Naive thymus-derived CD8-positive, alpha-beta T cell (primary cell): ENCODE results near the gene TIMM23. TPM values are rescaled to one million over a fixed set of nuclear protein-coding genes. Genes with fewer than 3 reads are reported as not detected.

Source experiments
- ATAC-seq, 2 donors: fragments of 150-1000 bp; cut with Tn5 transposase in 1 of 2; sonication (Bioruptor Pico), chemical (Tn5 transposase) in 1 of 2; 1 replicate in 1 of 2; 2 replicates in 1 of 2; pipeline ENCODE4 v1.10.0; 2021; ENCODE audit warnings: mild to moderate bottlenecking in 2 of 2, moderate library complexity in 2 of 2
- POLR2A ChIA-PET: fragments of 350-600 bp; sonication (Branson Sonifier 250); formaldehyde crosslinking; loops from one replicate; lab custom pipeline; 2021; ENCODE audit warnings: antibody characterized with exemption; lab: Charles Lee
- DNase-seq, 10 donors: peaks; one replicate each; pipeline versions ENCODE4 v3.0.0 to v3.0.0-alpha.2; 2020 to 2022
- H3K27ac Mint-ChIP-seq, 10 donors: one replicate each; pipeline ENCODE4 v1.8.0; 2020 to 2022; ENCODE audit warnings: mild to moderate bottlenecking in 10 of 10, mixed read lengths in 10 of 10, moderate library complexity in 4 of 10, inconsistent platforms in 1 of 10
- H3K27me3 Mint-ChIP-seq, 5 donors: one replicate each; pipeline ENCODE4 v1.8.0; 2021 to 2022; ENCODE audit warnings: mixed read lengths in 5 of 5
- H3K36me3 Mint-ChIP-seq, 3 donors: one replicate each; pipeline ENCODE4 v1.8.0; 2020 to 2022; ENCODE audit warnings: mixed read lengths in 3 of 3, mild to moderate bottlenecking in 2 of 3, inconsistent platforms in 1 of 3
- H3K4me1 Mint-ChIP-seq, 4 donors: one replicate each; pipeline ENCODE4 v1.8.0; 2021 to 2022; ENCODE audit warnings: mixed read lengths in 4 of 4
- H3K4me3 Mint-ChIP-seq, 10 donors: one replicate each; pipeline ENCODE4 v1.8.0; 2020 to 2022; ENCODE audit warnings: mild to moderate bottlenecking in 10 of 10, mixed read lengths in 10 of 10, moderate library complexity in 6 of 10, inconsistent platforms in 1 of 10
- H3K9me3 Mint-ChIP-seq, 9 donors: one replicate each; pipeline ENCODE4 v1.8.0; 2020 to 2022; ENCODE audit warnings: mixed read lengths in 9 of 9, mild to moderate bottlenecking in 3 of 9, inconsistent platforms in 1 of 9, moderate library complexity in 1 of 9
- polyA plus RNA-seq, 3 donors: library from polyadenylated mRNA; unstranded; fragments of 300-500 nt; fragmentation: Illumina TruSeq; gene quantifications; one replicate each; pipeline ENCODE4 v1.2.3, GENCODE V29; 2021
- total RNA-seq, 8 experiments: library from RNA in 2 of 8; stranded (reverse) in 2 of 8; gene quantifications; one replicate each; pipeline ENCODE4 v1.2.3 and lab custom pipeline; 2021 to 2026

The TIMM23 gene
- total and polyA plus RNA-seq, 5 experiments from 2014 or later, result 25.1 to 53.6 (median 42.7) TPM

DNA sequence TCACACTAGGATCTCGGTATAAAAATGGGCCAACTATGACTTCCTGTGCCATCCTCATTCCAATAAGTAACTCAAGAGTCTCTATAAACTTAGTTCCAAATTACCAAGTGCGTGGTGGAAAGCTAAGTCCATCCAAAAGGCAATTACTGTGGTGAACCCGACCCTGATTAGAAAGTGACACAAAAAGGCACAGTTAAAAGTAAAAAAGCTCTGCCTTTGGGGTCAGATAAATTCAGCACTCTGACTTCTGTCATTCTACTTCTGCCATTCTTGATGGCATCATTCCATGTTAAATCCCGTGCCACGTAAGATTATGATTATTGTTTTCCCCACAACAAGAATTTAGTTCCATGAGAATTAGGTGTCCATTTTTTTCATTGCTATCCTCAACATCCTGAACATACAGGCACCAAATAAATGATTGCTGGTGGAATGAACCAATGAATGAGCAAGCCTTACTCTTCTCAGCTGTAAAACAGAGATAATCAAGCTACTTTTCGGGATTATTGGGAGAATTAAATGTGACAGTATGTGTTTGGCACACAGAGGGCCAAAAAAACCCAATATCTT lies 57.3 kb downstream of the TIMM23 start:
- H3K27me3 Mint-ChIP-seq, result no peaks in the 10 kb centered on the region
- H3K4me1 Mint-ChIP-seq, result peaks cover 28 to 64% (median 63%) of the 10 kb centered on the region in 4 donors
- peaks cover 0 to 16% (median 0%) of the 10 kb centered on the region in 3 donors for H3K36me3 Mint-ChIP-seq
- ATAC-seq (no peak), DNase-seq (peak in 1 of 10 donors; percentile 2)
- H3K4me3 Mint-ChIP-seq, result peak overlapping the region; percentile 92 to 100 (median 98)
- peak overlapping the region; percentile 92 to 99 (median 97) for H3K27ac Mint-ChIP-seq
- H3K9me3 Mint-ChIP-seq, result no peaks in the 10 kb centered on the region
- POLR2A ChIA-PET, result interaction anchor here (0.6 to 1.5 kb wide), 7 partner anchors 10 to 230 kb away, joined by 3 to 9 read pairs (median 4); no protein-coding TSS in a partner anchor

DNA sequence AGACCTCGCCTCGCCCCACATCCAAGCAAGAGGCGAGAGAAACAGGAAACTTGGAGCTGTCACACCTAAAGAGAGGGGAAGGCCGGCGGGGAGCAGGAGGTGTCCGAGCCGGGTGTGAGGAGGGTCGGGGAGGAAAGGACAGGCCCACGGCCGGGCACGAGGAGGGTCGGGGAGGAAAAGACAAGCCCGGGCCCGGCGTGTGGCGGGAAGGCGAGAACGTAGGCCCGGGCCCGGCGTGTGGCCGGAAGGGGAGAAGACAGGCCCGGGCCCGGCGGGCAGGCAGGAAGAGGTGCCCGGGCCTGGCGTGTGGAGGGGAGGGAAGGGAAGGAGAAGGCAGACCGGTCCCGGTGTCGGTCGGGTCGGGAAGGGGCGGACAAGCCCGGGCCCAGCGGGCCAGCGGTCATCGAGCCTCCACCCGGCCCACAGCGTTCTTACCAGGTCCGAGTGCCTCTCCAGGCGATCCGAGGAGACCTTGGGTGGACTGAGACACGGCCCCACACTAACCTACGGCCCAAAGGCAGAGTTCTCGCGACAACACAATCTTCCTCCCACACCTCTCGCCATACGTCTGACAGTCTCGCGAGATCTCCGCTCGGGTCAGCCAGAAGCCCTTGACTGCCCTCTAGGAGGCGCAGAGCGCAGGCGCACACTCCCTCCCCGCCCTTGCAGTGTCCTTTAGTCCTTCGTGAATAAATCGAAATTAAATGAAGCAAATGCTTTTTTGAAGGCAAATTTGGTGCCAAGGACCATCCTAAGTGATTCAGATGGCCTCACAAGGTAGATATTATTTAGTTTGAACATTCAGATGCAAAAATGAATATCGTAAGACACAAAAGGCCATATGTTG lies 58.0 kb downstream of the TIMM23 start, which contains the start of gene NCOA4:
TSS of gene NCOA4 (minus strand) at position 533 of the 847 bp plus-strand sequence. CDS start 13,943 bp downstream, outside the sequence.
- H3K9me3 Mint-ChIP-seq, result no peaks in the 10 kb centered on the region
- peaks cover 24 to 57% (median 56%) of the 10 kb centered on the region in 4 donors for H3K4me1 Mint-ChIP-seq
- H3K4me3 Mint-ChIP-seq, result peak within 1 kb of the TSS; percentile 92 to 100 (median 98)
- H3K36me3 Mint-ChIP-seq, result peaks cover 0 to 16% (median 0%) of the 10 kb centered on the region in 3 donors
- DNase-seq (peak; percentile 91 to 99 (median 95)), ATAC-seq (peak; percentile 96)
- no peaks in the 10 kb centered on the region for H3K27me3 Mint-ChIP-seq
- POLR2A ChIA-PET, result interaction anchor here (0.7 to 1.5 kb wide), 4 partner anchors 11 to 65 kb away, joined by 3 to 9 read pairs (median 4); no protein-coding TSS in a partner anchor
- peak within 1 kb of the TSS; percentile 92 to 99 (median 97) for H3K27ac Mint-ChIP-seq

DNA sequence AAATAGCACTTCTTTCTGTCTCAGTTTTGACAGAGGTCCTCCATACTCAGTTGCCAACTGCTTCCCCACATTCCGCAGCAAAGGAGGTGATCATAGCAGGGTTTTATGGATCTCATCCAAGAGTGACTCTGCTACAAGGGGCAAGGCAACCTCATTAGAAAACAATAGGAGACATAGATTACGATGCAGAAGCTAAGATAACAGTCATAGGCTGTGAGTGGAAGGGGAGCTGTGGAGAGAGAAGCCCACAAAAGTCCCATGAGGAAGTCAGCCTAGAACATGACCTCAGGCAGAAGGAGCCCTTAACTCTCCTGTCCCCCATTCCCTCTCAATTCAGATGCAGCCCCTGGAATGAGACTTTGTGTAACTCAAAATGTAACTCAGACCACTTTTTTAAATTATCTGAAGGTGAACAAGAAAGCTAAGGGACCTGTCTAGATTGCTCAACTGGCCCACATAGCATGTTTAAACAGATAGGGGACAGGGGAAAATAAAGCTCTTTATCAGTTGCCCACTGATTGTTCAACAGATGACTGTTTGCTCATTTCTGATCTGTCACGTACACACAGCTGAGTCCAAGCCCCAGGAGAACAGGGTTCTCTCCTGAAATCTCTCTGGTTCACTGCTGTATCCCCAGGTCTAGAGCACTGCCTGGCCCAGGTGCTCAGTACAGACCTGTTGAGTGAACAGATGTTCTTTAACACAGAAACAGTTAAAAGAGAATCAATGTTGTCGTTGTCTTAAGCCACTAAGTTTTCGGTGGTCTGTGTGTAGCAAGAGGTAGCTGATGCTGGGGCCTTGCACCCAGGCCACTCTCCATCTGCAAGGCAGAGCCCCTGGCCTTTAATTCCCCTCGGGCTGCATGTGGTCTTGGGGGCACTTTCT lies 59.6 kb downstream of the TIMM23 start:
- H3K9me3 Mint-ChIP-seq, result no peaks in the 10 kb centered on the region
- peak overlapping the region in 8 of 10 donors; percentile 4 to 91 (median 68) for H3K27ac Mint-ChIP-seq
- H3K4me3 Mint-ChIP-seq, result peak overlapping the region in 8 of 10 donors; percentile 16 to 55 (median 48)
- DNase-seq (no peak), ATAC-seq (no peak)
- POLR2A ChIA-PET, result interaction anchor here (0.7 to 0.9 kb wide), 2 partner anchors 10 to 75 kb away, joined by 3 to 5 read pairs; no protein-coding TSS in a partner anchor
- no peaks in the 10 kb centered on the region for H3K27me3 Mint-ChIP-seq
- H3K36me3 Mint-ChIP-seq, result peaks cover 0 to 13% (median 0%) of the 10 kb centered on the region in 3 donors
- H3K4me1 Mint-ChIP-seq, result peaks cover 18 to 41% (median 40%) of the 10 kb centered on the region in 4 donors

DNA sequence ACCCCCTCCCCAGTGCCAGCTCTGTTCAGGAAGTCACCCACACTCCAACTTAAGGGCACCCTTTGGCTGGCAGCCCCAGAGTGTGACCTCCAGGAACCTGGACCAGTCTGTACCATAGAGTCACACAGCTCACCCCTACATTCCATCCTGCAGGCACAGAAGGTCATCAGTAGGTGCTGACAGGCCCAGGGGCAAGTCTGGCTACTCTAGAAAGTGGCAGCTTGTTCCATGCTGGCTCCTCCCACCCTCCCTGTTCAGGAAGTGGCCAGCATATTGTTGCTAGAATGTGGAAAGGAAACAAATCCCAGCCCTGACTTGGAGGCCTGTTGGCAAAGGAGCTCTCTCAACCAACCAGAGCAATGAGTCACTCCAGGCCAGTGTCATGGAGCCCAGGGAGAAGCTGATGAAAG lies 61.3 kb downstream of the TIMM23 start:
- POLR2A ChIA-PET, result no interaction called here
- H3K27me3 Mint-ChIP-seq, result no peaks in the 10 kb centered on the region

DNA sequence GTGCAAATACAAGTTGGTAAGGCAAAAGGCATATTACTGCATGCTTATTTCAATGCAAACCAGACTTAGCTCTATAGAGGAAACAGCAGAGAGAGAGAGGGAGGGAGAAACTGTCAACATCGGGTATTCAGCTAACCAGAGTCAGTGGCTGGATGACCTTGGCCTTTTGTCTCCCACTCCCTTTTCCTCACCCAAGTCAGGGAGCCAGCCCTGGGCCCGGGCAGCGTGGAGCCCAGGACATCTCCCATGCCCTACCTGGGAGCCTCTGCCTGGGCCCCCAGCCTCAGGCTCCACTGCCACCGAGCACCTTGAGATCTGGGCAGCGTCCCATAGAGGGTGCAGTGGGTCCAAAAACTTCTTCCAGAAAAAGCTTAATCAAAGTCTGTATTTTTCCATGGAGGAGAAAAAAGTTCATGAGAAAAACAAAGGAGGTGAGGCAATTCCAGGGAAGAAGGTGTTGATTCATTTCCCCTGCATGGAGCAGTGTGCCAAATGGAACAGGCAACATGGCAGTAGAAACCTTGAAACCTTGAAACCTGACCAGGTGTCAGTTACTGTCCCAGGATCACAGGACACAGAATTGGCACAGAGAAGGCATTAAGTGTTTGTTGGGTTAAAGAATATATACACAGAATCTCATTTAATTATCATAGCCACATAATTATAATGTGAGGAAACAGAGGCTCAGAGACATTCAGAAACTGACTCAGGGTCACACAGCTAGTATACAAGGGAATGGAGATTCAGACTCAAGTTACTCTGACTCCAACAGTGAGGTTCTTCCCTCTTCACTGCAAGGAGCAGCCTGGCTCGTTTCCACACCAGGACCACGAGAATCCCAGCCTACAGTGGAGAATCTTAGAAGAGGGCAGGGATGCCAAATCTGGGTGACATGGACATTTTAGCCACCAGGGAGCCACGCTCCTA lies 63.9 kb downstream of the TIMM23 start:
- POLR2A ChIA-PET, result no interaction called here
- Mint-ChIP-seq H3K27ac (no peak overlapping the region), H3K27me3 (no peaks in the 10 kb centered on the region)

More for the DNA sequence above, 61.3 kb downstream of the TIMM23 start:
- H3K4me3 Mint-ChIP-seq, result no peak overlapping the region
- H3K36me3 Mint-ChIP-seq, result peaks cover 0 to under 1% (median 0%) of the 10 kb centered on the region in 3 donors
- ATAC-seq (no peak), DNase-seq (no peak)
- H3K4me1 Mint-ChIP-seq, result peaks cover 11 to 24% (median 23%) of the 10 kb centered on the region in 4 donors
- H3K27ac Mint-ChIP-seq, result no peak overlapping the region
- H3K9me3 Mint-ChIP-seq, result no peaks in the 10 kb centered on the region

DNA sequence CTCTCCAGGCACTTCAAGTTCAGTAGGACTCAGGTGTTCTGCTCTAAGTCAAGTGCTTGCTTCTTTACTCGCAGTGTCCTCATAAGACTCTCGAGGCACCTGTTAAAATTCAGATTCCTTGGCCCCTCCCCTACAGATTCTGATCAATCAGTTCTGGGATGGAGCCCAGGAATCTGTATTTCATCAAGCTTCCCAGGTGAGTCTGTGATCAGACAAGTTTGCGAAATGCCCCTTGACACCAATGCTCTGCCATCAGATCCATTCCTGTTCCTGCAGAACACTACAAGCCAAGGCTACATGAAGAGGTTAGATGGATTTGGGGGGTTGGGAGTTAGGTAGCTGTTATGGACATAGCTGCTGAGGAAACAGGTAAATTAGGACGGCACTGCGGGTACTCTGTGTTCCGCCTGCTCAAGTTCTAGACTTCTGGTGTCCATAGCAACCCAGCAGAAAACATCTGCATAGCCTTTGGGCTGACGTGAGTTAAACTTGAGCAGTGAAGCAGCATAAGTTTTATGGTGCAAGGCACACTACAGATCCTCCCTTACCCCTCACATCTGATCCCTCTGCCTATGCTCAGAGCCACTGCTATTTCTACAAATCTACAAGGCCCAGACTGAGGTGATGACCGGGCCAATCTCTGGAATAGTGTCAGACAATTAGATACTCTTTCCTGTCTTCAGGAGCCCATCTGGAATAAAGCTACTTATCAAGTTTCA lies 65.0 kb downstream of the TIMM23 start:
- Mint-ChIP-seq H3K4me1 (peaks cover 0 to 2% (median 0%) of the 10 kb centered on the region in 4 donors), H3K4me3 (no peak overlapping the region), H3K36me3 (no peaks in the 10 kb centered on the region), H3K27ac (peak overlapping the region in 1 of 10 donors; percentile 6), H3K9me3 (no peaks in the 10 kb centered on the region), H3K27me3 (no peaks in the 10 kb centered on the region)
- ATAC-seq, result no peak
- DNase-seq, result no peak
- POLR2A ChIA-PET, result interaction anchor here (0.5 kb wide), 1 partner anchor 393 kb away, joined by 5 read pairs; no protein-coding TSS in a partner anchor

More for the DNA sequence above, 63.9 kb downstream of the TIMM23 start:
- no peak for ATAC-seq
- no peaks in the 10 kb centered on the region for H3K9me3 Mint-ChIP-seq
- no peak overlapping the region for H3K4me3 Mint-ChIP-seq
- no peak for DNase-seq
- peaks cover 0 to 4% (median 3%) of the 10 kb centered on the region in 4 donors for H3K4me1 Mint-ChIP-seq
- H3K36me3 Mint-ChIP-seq, result no peaks in the 10 kb centered on the region

DNA sequence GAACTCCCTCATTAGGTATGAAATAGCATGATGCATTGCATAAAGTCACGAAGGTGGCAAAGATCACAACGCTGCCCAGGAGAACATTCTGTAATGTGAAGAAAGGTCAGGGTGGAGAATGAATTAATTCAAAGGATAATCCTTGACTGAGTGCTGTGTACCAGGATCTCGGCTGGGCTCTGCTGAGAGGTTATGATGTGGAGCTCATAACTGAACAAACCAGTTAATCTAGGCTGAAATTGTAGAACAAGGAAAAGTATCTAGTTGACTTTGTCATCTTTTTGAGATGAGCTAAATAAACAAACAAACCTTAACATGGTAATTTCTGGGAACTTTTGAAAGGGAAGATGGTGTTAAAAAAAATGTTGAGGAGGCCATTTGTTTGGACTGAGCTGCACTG lies 67.7 kb downstream of the TIMM23 start:
- no peaks in the 10 kb centered on the region for H3K9me3 Mint-ChIP-seq
- POLR2A ChIA-PET, result interaction anchor here (0.7 to 1.1 kb wide), 2 partner anchors 10 to 227 kb away, joined by 4 to 5 read pairs; no protein-coding TSS in a partner anchor
- ATAC-seq, result no peak
- no peaks in the 10 kb centered on the region for H3K36me3 Mint-ChIP-seq
- no peaks in the 10 kb centered on the region for H3K27me3 Mint-ChIP-seq
- no peak overlapping the region for H3K4me3 Mint-ChIP-seq
- H3K4me1 Mint-ChIP-seq, result peaks cover 0 to 4% (median 0%) of the 10 kb centered on the region in 4 donors
- no peak for DNase-seq
- H3K27ac Mint-ChIP-seq, result no peak overlapping the region

DNA sequence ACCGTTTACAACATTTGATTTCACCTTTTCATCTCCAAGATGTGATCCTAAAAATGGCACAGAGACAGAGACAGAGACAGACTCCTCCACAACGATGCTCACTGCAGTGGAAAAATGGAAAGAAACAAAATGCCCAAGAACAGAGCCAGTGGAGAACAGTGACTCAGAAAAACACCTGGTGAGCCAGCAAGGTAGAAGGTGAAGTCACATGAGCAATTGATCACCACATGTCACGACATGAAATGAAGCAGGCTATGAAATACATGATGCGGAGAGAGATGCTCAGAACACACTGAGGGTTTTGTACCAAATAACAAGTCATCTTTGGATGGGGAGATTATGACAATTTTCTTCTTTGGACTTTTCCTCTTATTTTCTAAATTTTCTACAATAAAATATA lies 70.2 kb downstream of the TIMM23 start:
- H3K36me3 Mint-ChIP-seq, result no peaks in the 10 kb centered on the region
- H3K27me3 Mint-ChIP-seq, result no peaks in the 10 kb centered on the region
- DNase-seq, result no peak
- POLR2A ChIA-PET, result no interaction called here
- H3K4me3 Mint-ChIP-seq, result no peak overlapping the region
- no peak overlapping the region for H3K27ac Mint-ChIP-seq
- H3K9me3 Mint-ChIP-seq, result no peaks in the 10 kb centered on the region
- ATAC-seq, result no peak
- peaks cover 0 to 4% (median 1%) of the 10 kb centered on the region in 4 donors for H3K4me1 Mint-ChIP-seq

DNA sequence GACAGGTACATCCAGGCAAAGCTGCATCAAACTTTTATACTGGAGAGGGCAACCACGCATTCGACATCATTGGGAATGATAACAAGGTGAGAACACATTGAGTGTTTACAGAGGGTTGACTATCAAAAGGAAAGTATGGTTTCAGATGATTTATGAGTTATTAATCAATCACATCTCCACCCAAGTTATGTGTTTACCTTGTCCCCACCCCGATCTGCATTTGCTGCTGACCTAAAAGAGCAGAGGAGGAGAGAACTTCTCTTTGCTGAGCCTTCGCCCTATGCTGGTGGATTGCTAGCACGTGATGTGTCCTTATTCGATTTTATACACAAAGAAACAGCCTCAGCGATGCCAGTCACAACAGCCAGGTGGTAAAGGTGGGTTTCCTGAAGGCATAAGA lies 74.0 kb downstream of the TIMM23 start, which contains the start of gene MSMB:
TSS of gene MSMB (minus strand) at position 9 of the 400 bp plus-strand sequence. CDS start 32 bp downstream, outside the sequence.
- POLR2A ChIA-PET, result no interaction called here
- no peak for DNase-seq
- H3K4me3 Mint-ChIP-seq, result no peak within 1 kb of the TSS
- H3K36me3 Mint-ChIP-seq, result no peaks in the 10 kb centered on the region
- no peaks in the 10 kb centered on the region for H3K27me3 Mint-ChIP-seq
- H3K9me3 Mint-ChIP-seq, result no peaks in the 10 kb centered on the region
- peak within 1 kb of the TSS in 2 of 10 donors; percentile 4 to 11 for H3K27ac Mint-ChIP-seq
- no peak for ATAC-seq
- H3K4me1 Mint-ChIP-seq, result peaks cover 0 to 4% (median 2%) of the 10 kb centered on the region in 4 donors

DNA sequence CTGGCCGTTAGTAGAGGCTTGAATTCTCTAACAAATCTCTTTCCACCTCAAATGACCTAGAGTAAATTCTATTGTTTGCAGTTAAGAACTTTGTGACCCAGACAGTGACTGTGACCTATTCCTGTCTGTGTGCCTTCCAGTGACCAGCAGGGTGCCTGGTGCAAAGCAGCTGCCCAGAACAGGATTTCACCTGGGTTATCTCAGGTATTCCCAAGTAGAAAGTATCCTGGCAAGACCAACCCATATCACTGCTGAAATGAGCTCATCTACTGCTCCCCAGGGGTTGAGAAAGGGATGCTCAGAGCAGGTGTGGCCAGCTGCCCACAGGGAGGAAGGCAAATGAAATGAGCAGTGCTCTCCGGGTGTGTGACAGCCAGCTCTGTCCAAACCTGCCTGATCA lies 75.9 kb downstream of the TIMM23 start:
- ATAC-seq (no peak), DNase-seq (no peak)
- POLR2A ChIA-PET, result interaction anchor here (0.6 kb wide), 1 partner anchor 14 kb away, joined by 3 read pairs; no protein-coding TSS in a partner anchor
- Mint-ChIP-seq H3K27me3 (peaks cover 0 to 2% (median 0%) of the 10 kb centered on the region in 5 donors), H3K4me3 (no peak overlapping the region), H3K36me3 (no peaks in the 10 kb centered on the region), H3K27ac (peak overlapping the region in 1 of 10 donors; percentile 42), H3K4me1 (peaks cover 0 to 5% (median 4%) of the 10 kb centered on the region in 4 donors), H3K9me3 (no peaks in the 10 kb centered on the region)
